OCI-LY3 (cell line): Measurements from ENCODE around the gene PLEKHM1.

Experiments used
- EZH2phosphoT487 ChIP-seq: fragments of 200-600 bp; shearing (Covaris generic); IDR thresholded peaks from 2 replicates; pipeline ENCODE4 v1.6.1; 2018; ENCODE audit warnings: antibody characterized with exemption, mixed run types, low read depth
- TF ChIP-seq, protein P1 (sequence below): fragments of 200-600, 300-600 bp; sonication (generic); IDR thresholded peaks from 2 replicates; pipeline ENCODE4 v1.5.1; 2014; ENCODE audit warnings: antibody characterized with exemption, low read length, low read depth

DNA sequence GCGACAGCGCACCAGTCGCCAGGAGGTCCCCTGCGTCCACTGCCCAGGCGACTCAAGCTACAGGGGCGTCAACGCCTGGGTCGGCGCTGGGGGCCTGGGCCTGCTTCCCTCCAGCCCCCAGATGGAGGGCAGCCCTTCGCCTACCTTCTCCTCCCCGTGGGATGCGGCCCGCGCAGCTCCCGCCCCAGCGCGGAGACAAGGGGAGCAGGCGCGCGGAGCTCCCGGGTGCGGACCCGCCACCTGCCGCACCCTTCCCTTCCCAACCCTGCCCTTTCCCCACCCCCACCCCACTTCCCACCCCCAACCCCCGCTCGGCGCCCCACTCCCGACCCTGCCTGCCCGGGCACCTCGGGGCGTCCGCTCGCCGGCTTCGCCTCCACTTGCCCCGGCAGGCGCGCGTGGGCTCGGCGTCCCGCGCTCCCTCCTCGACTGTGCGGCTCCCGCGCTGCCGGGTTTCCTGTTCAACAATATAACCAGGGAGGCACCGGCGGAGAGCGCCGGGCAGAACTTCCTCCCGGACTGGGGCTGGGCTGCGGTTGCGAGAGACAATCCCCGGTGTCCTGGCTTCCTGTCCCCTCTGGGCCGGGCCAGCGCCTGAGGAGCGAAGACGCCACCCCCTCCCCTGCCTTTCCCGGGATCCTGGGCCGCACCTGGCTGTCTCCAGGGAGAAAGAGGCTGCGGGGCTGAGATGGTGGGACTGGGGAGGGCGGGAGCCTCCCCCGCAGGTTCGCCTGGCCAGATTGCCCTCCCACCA is 57.9 kb downstream of the PLEKHM1 start, which contains the start of gene ARHGAP27:
- TF ChIP-seq, protein P1, sequence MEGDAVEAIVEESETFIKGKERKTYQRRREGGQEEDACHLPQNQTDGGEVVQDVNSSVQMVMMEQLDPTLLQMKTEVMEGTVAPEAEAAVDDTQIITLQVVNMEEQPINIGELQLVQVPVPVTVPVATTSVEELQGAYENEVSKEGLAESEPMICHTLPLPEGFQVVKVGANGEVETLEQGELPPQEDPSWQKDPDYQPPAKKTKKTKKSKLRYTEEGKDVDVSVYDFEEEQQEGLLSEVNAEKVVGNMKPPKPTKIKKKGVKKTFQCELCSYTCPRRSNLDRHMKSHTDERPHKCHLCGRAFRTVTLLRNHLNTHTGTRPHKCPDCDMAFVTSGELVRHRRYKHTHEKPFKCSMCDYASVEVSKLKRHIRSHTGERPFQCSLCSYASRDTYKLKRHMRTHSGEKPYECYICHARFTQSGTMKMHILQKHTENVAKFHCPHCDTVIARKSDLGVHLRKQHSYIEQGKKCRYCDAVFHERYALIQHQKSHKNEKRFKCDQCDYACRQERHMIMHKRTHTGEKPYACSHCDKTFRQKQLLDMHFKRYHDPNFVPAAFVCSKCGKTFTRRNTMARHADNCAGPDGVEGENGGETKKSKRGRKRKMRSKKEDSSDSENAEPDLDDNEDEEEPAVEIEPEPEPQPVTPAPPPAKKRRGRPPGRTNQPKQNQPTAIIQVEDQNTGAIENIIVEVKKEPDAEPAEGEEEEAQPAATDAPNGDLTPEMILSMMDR, result no peak
- no peak for TF ChIP-seq EZH2phosphoT487
